ELF-1 (cell line): Measurements from ENCODE around the gene FNBP1.

ENCODE experiments used
- DNase-seq: peaks from one replicate; pipeline ENCODE4 v3.0.0-alpha.2; 2016; ENCODE audit warnings: low read depth, low spot score

Gene FNBP1

DNA sequence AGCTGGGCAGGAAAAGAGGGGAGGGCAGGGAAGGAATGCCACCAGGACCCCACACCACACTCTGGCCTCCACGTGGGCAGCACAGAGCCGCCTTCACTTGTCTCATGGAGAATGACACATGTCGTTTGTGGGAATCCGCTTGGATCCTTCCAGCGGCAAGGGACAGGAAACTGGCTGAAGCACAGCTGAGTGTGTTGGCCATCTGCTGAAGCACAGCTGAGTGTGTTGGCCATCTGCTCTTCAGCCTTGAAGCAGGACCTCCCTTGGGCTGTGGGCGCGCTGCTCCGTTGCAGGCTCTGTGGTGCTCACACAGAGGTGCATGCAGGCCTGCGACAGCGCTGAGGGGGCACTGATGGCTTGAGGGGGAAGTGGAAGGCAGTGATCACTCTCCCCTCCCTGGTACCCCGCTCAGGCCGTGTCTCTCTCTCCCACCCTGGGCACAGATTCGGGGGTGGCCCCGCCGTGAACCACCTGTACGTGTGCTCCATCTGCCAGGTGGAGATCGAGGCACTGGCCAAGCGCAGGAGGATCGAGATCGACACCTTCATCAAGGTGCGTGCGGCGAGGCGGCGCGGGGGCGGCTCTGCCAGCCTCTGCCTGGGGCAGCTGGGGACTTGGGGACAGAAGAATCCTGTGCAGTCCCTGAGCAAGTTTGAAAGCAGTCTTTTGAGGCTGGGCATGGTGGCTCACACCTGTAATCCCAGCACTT lies 167.1 kb downstream of the FNBP1 start:
- DNase-seq, result no peak

DNA sequence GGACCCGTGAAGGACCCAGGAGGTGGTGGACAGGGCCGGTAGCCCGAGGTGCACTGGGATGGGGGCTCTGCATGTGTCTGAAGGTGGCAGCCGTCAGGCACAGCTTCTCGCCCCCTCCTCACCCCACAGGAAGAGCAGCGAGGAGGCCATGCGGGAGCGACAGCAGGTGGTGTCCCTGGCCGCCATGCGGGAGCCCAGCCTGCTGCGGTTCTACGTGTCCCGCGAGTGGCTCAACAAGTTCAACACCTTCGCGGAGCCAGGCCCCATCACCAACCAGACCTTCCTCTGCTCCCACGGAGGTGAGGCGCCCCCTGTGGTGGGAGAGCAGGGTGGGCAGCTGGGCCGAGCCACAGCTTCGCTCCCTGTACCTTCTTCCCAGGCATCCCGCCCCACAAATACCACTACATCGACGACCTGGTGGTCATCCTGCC lies 167.8 kb downstream of the FNBP1 start:
- DNase-seq, result peak; percentile 50

DNA sequence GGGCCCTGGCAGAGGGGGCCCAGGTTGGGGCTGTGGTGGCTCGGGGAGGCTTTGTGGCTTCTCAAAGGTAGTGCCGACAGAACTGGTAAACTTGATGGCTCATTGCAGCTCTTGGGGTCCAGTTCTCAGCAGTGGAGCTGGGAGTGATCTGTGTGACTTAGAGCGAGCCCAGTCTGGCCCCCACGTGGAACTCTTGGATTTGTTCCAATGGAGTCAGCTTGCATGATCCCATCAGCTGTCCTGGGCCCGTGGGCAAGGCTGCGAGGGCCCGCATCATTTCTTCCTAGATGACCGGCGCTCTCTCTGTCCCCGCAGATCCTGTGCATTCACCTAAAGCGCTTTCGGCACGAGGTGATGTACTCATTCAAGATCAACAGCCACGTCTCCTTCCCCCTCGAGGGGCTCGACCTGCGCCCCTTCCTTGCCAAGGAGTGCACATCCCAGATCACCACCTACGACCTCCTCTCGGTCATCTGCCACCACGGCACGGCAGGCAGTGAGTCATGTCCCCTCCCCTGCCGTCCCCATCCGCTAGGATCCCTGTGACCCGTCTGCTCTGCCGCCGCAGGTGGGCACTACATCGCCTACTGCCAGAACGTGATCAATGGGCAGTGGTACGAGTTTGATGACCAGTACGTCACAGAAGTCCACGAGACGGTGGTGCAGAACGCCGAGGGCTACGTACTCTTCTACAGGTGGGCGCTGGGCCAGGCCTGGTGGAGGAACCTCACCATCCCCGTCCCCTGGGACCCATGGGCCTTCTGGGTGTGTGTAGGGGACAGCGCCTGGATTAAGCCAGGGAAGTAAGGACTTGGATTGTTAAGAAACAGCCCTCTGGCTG lies 168.5 kb downstream of the FNBP1 start:
- no peak for DNase-seq

DNA sequence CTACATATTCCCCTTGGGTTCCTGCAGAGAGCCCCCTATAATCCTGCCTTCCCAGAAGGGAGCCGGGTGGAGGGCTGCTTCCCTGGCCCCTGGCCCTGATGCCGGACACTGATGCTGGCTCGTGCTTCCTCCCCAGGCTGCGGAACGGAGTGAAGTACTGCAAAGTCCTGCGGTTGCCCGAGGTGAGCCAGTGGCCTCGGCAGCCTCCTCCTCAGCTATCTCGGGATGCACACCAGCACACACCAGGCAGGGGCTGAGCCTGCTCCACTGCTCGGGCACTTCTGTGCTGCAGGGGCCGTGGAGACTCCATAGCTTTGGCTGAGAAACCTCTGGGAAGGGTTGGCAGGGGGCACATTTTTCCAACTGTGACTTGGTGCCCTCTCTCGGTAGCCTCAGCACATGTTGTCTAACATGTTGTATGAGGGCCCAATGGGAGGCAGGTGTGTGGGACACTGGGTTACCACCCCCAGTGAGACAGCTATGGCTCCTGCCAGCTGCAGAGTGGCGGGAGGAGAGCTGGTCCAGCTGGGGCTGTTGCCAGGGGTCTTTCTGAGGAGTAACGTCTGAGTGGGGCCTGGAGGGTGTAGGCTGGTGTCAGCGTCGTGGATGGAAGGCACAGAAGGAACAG lies 169.3 kb downstream of the FNBP1 start:
- no peak for DNase-seq

DNA sequence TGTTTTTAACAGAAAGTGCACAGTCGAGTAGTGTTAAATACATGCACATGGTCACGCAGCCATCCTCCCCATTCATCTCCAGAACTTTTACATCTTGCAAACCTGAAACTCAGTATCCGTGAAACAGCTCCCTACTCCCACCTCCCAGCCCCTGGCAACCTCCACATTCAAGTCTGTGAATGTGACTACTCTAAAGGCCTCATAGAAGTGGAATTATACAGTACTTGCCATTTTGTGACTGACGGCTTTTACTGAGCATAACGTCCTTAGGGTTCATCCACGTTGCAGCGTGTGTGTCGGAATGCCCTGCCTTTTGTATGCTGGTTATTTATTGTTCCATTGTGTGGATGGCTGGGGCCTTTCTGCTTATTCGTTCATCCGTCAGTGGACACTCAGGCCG lies 171.9 kb downstream of the FNBP1 start:
- DNase-seq, result no peak

DNA sequence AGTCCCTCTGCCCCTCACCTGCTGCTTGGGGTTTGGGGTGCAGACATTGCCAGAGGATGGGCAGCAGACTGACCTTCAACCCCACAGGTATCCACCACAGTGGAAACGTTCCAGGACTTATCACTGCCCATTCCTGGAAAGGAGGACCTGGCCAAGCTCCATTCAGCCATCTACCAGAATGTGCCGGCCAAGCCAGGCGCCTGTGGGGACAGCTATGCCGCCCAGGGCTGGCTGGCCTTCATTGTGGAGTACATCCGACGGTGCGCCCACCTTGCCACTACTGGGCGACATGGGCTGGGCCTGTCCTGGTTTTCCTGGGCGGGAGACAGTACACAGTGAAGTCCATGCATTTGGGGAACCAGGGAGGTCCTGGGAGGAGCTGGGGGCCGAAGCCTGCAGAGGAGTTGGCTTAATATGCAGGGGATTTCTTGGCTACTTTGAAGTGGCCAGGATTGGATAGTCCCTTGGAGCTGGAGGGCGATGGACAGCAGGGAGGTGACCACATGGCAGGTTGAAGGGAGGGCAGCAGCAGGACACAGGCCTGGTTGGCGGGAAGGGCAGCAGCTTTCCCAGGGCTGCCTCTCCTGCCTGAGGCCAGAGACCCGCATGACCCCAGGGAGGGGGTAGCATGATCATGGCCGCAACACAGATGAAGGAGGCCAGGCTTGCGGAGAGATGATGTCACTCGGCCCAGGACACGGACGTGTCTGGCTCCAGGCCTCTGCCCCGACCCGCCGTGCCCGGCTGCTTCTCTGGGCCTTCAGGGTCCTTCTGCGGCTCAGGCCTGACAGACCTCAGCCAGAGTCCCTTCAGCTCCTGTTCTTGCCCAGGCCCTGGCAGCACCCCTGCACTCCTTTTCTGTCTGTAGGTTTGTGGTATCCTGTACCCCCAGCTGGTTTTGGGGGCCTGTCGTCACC lies 173.1 kb downstream of the FNBP1 start:
- no peak for DNase-seq

DNA sequence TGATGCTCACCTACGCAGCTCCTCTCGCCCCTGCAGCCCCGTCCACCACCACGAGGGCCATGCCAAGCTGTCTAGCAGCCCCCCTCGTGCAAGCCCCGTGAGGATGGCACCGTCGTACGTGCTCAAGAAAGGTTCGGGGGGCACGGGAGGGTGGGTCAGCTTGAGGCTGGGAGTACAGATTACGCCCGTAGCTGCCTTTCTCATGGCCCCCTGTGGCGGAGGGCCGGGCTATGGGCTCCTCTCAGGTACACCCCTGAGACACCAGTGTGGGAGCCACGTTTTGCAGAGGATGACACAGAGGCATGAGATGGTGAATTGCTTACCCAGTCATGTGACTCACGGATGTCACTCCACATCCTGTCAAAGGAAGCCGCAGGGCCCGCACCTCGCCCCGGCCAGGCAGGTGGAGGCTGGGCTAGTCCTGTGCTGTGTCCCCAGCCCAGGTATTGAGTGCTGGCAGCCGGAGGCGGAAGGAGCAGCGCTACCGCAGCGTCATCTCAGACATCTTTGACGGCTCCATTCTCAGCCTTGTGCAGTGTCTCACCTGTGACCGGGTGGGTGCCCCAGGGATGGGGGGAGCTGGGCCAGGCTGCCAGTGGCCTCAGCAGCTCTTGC lies 174.0 kb downstream of the FNBP1 start:
- no peak for DNase-seq

DNA sequence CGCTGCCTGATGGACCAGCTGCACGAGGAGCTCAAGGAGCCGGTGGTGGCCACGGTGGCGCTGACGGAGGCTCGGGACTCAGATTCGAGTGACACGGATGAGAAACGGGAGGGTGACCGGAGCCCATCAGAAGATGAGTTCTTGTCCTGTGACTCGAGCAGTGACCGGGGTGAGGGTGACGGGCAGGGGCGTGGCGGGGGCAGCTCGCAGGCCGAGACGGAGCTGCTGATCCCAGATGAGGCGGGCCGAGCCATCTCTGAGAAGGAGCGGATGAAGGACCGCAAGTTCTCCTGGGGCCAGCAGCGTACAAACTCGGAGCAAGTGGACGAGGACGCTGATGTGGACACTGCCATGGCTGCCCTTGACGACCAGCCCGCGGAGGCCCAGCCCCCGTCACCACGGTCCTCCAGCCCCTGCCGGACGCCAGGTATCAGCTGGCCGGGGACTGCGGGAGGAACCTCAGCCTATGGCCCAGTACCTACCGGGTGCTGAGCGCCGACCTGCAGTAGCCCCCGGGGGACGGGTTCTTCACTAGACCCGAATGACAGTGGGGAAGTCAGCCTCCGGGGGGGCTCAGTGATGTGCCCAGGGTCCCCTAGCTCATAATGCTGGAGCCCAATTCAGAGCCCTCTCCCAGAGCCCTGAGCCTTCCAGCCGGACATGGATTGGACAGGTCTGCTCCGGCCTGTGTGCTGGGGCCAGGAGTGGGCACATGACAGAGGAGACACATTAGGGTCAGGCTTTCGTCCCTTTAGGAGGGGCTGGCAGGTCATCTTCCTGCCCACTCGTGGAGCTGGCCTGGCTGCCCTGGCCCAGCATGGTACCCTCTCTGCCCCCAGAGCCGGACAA lies 174.7 kb downstream of the FNBP1 start:
- no peak for DNase-seq

DNA sequence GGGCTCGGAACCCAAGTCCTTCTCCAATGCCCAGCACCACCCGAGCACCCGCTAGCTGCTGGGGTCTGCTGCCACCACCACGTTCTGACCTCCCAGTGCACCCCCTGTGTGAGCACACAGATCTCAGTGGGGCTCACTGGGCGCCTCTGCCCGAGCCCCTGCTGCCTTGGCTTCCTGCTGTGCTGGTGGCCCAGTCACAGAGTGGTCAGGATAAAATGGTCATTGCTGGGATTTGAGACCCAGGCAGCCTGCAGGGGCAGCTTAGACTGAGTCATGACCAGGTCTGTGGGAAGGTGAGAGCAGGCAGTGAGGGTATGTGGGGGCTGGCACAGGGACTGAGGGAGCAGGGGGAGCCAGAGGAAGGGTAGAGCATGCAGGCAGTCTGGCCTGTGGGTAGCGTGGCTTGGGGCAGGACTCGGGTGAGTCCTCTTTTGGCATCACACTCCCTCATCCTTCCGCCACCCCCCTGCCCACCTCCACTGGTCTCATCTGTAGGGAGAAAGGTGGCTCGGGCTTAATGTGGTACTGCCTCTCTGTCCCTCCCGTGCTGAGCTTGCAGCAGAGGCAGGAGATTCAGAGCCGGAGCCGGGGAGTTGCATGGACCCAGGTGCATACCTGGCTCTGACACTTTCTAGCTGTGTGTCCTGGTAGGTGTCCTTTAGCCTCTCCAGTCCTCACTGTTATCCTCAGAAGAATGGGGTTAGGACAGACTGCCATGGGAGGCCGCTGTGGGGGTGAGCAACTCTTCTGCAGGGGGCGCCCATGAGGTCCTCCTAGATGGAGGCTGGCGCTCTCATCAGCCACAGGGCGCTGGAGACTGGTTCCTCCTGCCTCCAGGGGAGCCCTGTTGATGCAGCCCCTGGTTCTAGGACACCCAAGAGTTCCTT lies 175.6 kb downstream of the FNBP1 start:
- peak; percentile 23 for DNase-seq

DNA sequence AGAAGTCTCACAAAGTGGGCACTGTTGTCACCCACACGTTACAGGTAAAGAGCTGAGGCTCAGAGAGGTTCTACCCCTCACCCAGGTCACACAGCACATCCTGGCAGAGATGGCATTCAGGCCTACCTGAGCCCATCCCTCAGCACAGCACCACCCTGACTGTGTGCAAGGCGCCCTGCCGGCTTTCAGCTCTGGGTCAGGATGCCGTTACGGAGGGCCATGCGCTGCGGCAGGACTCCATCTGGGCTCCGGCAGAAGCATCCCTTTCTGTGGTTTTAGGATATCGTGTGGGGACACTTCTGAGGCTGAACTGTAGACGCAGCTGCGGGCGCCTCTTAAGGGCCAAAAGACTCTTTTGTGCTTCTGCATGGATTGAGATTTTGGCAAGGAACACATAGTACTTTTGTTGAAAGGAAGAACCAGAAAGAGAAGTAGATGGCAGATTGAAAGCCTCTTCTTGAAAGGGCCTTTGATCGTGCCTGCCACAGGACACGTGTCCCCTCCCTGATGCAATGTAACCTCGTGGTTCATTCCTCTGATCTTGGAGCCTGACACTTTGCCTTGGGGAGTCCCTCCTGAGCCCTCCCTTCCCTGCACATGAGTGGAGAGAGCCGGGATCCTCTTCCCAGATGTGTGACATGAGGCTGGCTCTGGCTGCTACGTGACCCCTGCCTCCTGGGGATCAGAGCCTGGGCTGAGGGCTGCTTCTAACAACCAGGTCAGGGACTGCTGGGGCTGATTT lies 176.4 kb downstream of the FNBP1 start:
- no peak for DNase-seq

DNA sequence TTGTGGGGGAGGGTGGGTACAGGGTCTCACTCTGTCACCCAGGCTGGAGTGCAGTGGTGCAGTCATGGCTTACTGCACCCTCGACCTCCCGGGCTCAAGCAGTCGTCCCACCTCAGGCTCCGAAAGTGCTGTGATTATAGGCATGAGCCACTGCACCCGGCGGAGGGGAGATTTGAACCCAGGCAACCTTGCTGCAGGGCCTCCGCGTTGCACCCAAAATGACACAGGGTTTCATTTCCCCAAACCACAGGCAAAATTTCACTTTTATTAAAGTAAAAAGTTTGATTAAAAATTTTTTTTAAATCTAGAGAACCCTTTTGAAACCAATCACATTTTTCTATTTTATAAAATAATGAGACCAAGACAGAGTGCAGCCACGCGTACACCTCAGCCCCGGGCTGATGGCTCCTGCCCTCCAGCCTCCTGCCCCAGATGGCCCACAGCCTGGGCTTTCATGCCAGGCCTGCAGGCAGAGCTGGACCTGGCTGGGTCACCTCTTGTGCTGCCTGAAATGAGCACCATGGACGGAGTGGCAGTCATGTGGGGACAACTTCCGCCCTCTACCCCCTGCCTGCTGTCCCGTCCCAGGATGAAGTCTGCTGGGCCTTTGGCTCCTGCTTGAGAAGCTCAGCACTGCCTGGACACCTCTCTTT lies 177.2 kb downstream of the FNBP1 start:
- DNase-seq, result no peak

DNA sequence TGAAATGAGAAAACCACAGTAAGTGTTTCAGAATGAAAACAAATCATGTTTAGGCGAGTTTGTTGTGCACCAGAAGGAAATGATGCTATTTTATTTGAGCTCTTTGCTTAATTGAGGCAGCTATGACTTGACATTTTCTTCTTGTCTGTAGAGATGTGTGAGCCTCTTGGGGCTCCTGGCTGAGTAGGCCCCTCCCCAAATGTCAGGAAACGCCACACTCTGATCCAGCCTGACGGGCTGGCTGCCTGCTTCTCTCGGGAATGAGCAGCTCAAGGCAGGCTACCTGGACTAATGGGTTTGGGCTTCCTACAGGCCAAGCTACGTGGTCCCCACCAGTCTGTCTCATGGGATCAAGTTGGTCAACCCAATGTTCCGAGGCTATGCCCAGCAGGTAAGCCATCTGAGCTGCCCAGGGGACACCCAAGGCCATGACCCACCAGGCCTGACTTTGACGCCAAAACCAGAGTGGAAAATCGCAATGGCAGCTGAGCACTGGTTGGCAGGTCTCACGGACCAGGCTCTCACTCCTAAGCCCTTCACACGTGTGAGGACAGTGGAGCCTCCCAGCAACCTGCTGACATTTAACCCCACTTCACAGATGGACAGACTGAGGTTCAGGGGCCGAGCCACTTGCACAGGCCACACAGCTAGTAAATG lies 177.9 kb downstream of the FNBP1 start:
- peak; percentile 23 for DNase-seq

DNA sequence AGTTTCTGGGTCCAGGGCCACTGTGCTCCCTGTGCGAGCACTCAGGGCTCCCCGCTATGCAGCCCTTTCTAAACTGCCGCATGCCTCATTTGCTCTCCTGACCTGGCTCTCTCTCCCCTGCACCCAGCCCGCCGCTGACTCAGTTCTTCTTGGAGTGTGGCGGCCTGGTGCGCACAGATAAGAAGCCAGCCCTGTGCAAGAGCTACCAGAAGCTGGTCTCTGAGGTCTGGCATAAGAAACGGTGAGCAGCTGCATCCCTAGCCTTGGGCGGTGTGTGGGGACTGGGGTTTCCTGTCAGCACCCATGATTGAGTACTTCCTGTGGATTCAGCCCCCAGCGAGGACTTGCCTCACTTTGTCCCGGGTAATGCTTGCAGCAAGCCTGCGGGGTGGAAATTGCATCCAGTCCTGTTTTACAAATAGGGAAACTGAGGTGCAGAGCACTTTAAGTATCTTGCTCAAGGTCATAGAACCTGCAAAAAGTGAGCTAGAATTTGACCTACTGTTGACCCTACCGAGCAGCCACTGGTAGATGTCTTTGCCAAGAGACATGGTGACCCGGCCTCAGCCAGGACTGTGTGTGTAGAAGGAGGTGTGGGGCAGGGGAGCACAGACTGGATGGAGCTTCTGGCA lies 179.8 kb downstream of the FNBP1 start:
- DNase-seq, result peak; percentile 91

DNA sequence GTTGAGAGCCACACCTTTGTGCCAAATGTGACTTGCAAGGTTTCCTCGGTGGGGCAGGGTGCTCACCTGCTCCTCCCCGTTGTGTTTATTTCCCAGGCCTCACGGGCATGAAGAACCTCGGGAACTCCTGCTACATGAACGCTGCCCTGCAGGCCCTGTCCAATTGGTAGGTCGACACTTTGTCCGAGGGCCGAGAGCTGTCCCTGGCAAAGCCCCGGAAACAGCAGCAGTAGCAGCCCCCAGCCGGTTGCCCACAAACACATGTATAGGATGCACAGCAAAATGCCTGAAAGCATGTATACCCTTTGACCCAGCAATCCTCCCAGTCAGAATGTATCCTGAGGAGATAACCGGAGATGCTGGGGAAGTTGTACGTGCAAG lies 181.6 kb downstream of the FNBP1 start:
- DNase-seq, result no peak

DNA sequence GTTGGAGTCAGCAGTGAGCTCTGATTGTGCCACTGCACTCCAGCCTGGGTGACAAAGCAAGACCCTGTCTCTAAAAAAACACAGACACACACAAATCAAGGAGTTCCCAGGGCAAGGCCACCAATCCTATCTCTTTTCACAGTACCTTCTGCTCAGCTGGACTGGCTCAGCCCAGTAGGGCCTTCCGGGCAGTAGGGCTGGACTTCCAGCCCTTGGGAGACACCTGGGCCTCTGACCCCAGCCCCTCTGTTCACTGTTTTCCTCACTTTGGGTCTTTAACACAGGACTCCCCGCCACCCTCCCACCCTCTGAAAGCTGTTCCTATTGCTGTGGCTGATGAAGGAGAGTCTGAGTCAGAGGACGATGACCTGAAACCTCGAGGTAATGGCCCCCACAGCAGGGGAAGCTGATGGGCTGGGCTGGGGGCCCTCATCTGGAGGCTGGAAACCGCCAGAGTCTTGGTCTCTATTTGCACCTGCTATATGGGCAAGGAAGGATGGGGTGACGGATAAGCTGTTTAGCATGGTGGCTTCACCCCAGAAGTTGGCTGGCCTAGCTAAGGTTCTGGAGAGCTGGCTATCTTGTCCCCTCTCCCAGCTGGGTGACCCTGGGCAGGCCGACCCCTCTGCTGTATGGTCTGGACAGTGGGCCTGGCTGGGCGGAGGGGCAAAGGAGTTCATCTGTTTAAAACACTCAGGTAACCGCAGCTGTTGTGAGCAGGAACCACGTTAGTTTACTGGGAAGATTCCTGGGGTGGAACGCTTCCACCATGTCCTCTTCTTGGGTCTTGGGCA lies 182.1 kb downstream of the FNBP1 start:
- DNase-seq, result no peak
